GM18519 (cell line): ENCODE data around the gene ADARB2.
"Not testable (repeated sequence)": the region's sequence is repeated elsewhere in the genome, so short reads cannot be mapped to it uniquely, and the experiment has no call there.

Experiments used
- ATAC-seq: cut with Tn5 transposase; IDR thresholded peaks from one replicate; pipeline ENCODE4 v1.9.1; 2021; ENCODE audit warnings: mild to moderate bottlenecking, moderate library complexity; ENCODE audit not compliant: unreplicated experiment, low FRiP score

Gene ADARB2

GRCh38 chr10:1454428-1454827 is 282.9 kb downstream of the ADARB2 start:
- ATAC-seq, result peak; percentile 97

DNA sequence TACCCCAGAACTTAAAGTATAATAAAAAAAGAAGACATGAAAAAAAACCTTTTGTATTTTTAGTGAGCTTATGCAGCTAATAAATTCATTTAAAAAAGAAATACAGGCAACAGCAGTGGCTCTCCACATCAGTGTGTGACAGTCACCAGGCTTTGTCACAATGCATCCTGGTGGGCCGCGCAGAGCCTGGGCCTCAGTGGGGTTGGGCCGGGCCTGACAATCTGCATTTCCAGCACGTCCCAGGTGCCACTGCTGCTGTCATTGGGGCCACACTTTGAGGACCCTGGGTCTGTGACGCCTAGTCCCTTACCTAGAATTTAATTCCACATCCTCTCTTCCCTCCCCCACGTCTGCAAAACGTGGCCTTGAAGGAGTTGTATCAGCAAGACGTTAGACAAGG is 284.5 kb downstream of the ADARB2 start:
- ATAC-seq, result no peak

DNA sequence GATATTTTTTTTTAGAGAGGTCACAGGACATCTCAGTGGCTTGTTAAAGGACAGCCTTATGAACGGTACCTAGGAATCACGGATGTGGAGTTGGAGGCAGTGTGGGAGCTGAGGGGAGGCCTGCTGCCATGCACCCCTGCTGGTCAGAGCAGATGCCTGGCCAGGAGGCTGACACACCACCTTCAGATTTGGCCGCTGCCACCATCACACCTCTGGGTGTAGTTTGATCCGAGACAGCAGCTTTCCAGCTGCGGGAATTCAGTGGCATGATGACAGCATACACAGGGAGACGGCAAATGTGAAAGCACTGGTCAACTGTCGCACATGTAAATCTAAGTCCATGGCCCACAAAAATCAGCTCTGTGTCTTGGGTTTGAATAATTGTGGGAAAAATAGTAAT is 285.4 kb downstream of the ADARB2 start:
- ATAC-seq, result no peak

DNA sequence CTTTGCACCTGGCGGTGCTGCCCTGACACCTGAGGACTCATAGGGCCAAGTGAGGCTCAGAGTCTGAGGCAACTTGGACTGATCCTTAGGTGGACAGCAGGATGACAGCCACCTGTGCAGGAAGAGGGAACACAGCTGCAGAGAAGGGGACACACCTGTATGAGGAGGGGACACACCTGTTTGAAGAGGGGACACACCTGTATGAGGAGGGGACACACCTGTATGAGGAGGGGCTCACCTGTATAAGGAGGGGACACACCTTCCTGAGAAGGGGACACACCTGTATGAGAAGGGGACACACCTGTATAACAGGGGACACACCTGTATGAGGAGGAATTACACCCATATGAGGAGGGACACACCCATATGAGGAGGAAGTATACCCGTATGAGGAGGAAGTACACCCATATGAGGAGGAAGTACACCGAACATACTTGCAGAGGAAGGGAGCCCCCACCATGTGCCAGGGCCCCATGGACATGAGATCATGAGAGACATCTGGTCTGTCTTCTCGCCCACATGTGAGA is 285.9 kb downstream of the ADARB2 start:
- ATAC-seq, result no peak

DNA sequence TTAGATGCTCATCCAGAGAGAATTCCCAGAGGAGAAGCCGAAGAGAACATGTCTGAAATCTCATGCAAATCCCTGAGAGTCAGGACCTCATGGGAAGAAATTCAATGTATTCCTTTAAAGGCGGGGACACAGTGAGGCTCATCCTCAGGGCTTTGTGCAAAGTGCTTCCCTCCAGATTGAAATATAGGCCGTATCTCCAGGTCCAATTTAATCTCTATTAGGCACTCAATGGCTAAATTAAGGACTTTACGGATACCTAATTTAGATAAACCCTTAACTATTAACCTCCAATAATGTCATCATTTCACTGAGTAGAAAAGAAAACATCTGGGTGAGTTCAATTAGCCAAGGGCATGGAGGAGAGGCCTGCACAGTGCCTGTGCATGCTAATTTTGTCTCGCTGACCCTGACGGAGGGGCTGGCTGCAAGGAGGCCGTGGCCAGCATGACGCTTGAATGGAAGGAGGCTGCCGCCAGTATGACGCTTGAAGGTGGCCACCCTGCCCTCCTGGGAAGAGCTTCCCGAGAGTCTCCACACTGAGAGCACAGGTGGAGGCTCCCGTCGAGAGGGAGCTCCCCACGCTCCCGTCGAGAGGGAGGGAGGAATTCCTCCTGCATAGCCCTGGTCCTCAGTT is 287.6 kb downstream of the ADARB2 start:
- ATAC-seq, result no peak

DNA sequence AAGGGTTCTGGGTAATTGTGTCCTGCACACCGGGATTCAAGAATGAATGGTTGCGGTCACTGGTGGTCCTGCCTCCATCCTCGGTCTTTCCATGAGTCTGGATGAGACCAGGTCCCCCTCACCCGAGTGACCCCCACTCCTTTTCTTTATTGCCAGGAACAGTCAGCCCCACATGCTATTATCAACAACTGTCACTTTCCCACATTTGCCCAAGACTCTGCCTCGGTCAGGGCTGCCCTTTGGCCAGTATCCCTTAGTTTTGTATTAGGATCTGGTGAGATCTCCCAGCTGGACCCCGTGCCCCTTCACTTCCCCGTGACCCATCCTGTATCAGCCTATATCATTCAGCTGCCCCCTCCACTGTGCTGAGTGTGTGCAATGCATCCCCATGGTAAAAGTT is 288.3 kb downstream of the ADARB2 start:
- ATAC-seq, result no peak

- ATAC-seq, result no peak
Observed at GRCh38 chr10:1448252-1448930, 288.9 kb downstream of the ADARB2 start.

- ATAC-seq, result no peak
Observed at GRCh38 chr10:1444826-1445225, 292.5 kb downstream of the ADARB2 start.

DNA sequence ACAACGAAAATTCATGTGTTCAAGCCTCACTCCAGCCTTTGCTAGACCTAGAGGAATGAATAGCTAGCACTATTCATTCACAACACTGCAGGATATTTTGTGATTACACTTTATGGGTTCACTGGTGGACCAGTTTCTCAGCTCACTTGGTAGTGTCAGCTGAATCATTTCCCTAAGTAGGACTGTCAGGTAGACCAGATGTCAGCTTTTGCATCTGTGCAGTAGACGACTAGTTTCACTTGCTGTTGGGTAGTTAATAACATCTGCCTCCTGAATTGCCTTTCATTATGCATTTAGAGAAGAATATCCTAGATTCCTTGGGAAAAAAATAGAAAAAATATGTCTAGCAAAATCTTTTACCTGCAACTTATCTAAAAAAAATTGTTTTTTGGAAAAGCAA is 296.4 kb downstream of the ADARB2 start:
- no peak for ATAC-seq

GRCh38 chr10:1434912-1435692 is 302.2 kb downstream of the ADARB2 start:
- no peak for ATAC-seq

GRCh38 chr10:1434202-1434601 is 303.1 kb downstream of the ADARB2 start:
- ATAC-seq, result no peak

- ATAC-seq, result no peak
Observed at GRCh38 chr10:1432161-1432560, 305.2 kb downstream of the ADARB2 start.

GRCh38 chr10:1431229-1431628 is 306.1 kb downstream of the ADARB2 start:
- no peak for ATAC-seq

DNA sequence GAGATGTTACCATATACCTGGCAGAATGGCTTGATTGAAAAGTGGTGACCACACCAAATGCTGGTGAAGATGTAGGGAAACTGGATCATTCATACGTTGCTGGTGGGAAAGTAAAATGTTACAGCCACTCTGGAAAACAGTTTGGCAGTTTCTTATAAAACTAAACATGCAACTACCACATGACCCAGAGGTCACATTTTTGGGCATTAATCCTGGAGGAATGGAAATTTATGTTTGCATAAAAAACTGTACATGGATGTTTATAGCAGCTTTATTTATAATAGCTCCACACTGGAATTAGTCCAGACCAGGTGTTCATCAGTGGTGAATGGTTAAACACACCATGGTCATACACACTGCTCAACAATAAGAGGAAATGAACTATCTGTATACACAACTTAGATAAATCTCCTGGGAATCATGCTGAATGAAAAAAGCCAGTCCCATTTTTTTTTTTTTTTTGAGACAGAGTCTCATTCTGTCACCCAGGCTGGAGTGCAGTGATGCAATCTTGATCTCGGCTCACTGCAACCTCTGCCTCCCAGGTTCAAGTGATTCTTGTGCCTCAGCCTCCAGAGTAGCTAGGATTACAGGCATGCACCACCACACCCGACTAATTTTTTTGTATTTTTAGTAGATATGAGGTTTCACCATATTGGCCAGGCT is 309.7 kb downstream of the ADARB2 start:
- not testable (repeated sequence) for ATAC-seq

- no peak for ATAC-seq
Observed at GRCh38 chr10:1426786-1427185, 310.5 kb downstream of the ADARB2 start.

- ATAC-seq, result peak; percentile 76
Observed at GRCh38 chr10:1425879-1426278, 311.4 kb downstream of the ADARB2 start.

DNA sequence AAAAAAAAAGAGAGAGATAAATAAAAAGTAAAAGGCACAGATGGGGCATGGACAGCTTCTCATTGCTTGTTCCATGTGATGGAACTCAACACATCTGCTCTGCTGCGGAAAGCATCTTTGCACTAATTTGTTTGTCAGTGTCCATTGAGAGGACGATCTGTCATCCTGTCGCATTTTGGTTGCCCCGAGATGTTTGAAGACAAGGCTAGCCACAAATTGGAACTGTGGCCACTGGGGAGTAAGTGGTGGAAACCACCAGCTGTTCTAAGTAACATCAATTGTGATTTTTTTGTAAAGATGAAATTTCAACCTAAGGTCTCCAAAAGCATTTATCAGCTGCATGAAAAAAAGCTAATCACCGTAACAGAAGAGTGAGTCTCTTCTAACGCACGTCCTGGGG is 312.7 kb downstream of the ADARB2 start:
- no peak for ATAC-seq

DNA sequence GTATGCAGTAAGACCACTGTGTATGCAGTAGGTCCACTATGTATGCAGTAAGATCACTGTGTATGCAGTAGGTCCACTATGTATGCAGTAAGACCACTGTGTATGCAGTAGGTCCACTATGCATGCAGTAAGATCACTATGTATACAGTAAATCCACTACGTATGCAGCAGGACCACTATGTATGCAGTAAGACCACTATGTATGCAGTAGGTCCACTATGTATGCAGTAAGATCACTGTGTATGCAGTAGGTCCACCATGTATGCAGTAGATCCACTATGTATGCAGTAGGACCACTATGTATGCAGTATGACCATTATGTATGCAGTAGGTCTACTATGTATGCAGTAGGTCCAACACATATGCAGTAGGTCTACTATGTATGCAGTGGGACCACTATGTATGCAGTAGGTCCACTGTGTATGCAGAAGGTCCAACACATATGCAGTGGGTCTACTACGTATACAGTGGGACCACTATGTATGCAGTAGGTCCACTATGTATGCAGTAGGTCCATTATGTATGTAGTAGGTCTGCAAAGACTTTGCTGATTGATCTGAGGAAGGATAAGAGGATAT is 313.6 kb downstream of the ADARB2 start:
- no peak for ATAC-seq

GRCh38 chr10:1422275-1422674 is 315.1 kb downstream of the ADARB2 start:
- ATAC-seq, result no peak

DNA sequence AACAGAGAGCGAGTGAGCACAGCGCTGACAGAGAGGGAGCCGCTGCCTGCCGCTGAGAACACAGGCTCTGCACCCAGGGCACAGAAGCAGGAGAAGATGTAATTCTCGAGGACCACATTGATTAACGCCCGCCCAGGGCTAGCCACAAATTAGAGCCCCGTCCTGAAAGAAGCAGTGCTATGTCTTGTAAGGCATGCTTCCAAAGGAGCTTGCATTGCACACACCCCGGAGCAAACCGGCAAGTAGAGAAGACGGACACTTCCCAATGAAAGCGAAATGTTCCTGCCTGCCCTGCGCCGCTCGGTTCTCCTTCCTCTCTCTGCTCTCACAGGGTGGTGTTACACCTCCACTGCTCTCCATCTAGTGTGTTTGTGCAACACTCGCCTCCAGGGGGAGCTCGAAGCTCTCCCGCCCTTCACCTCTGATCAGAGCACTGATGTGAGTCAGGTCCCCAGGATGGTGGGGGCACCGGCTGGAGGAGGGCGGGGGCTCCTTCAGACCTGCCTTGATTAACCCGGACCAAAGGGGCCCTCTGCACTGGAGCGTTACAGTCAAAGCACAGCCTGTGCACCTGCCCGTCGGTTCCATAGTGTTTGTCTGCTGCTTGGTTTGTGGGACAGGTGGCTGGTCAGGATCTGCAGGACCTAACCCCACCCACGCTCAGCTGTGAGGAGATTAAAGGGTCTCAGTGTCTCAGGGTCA is 316.5 kb downstream of the ADARB2 start:
- peak; percentile 95 for ATAC-seq
